Adipocyte (in vitro differentiated cells): ENCODE data around the gene ADAMTS15.

Experiments used
- DNase-seq: peaks from one replicate; pipeline ENCODE4 v3.0.0-alpha.2; 2015; ENCODE audit warnings: low read depth
- H3K27me3 ChIP-seq: replicated peaks from 2 replicates; pipeline ENCODE4 v1.7.0; 2013; ENCODE audit warnings: mild to moderate bottlenecking, low read length, moderate library complexity; ENCODE audit not compliant: control insufficient read depth, insufficient read depth
- H3K36me3 ChIP-seq: 2 replicates; pipeline ENCODE4 v1.7.0; 2013; ENCODE audit warnings: low read length, mild to moderate bottlenecking, moderate library complexity; ENCODE audit not compliant: control insufficient read depth, insufficient read depth, severe bottlenecking
- H3K4me1 ChIP-seq: 2 replicates; pipeline ENCODE4 v1.7.0; 2013; ENCODE audit warnings: mild to moderate bottlenecking, low read length, moderate library complexity; ENCODE audit not compliant: control insufficient read depth, insufficient read depth
- H3K4me3 ChIP-seq: 2 replicates; pipeline ENCODE4 v1.7.0; 2013; ENCODE audit warnings: mild to moderate bottlenecking, low read length, moderate library complexity
- H3K9ac ChIP-seq: 2 replicates; pipeline ENCODE4 v1.7.0; 2013; ENCODE audit warnings: mild to moderate bottlenecking, low read length, moderate library complexity
- H3K9me3 ChIP-seq: 2 replicates; pipeline ENCODE4 v1.7.0; 2013; ENCODE audit warnings: mild to moderate bottlenecking, low read length, moderate library complexity; ENCODE audit not compliant: control insufficient read depth

Gene ADAMTS15

GRCh38 chr11:130510407-130511006 is 62.1 kb downstream of the ADAMTS15 start:
- H3K9ac ChIP-seq, result peak overlapping the region; percentile 15
- no peaks in the 10 kb centered on the region for H3K9me3 ChIP-seq
- peaks cover 17% of the 10 kb centered on the region for H3K4me1 ChIP-seq
- peak; percentile 81 for DNase-seq
- H3K36me3 ChIP-seq, result no peaks in the 10 kb centered on the region
- H3K27me3 ChIP-seq, result no peaks in the 10 kb centered on the region
- no peak overlapping the region for H3K4me3 ChIP-seq

- Histone ChIP-seq H3K4me1 (peaks cover 22% of the 10 kb centered on the region), H3K9ac (no peak overlapping the region), H3K36me3 (no peaks in the 10 kb centered on the region), H3K9me3 (no peaks in the 10 kb centered on the region), H3K27me3 (no peaks in the 10 kb centered on the region), H3K4me3 (no peak overlapping the region)
- DNase-seq, result no peak
These were observed 63.3 kb downstream of the ADAMTS15 start for GRCh38 chr11:130511765-130512164.

- no peak for DNase-seq
- Histone ChIP-seq H3K9me3 (no peaks in the 10 kb centered on the region), H3K36me3 (no peaks in the 10 kb centered on the region), H3K9ac (no peak overlapping the region), H3K4me1 (peaks cover 22% of the 10 kb centered on the region), H3K4me3 (no peak overlapping the region), H3K27me3 (no peaks in the 10 kb centered on the region)
These were observed 64.2 kb downstream of the ADAMTS15 start for GRCh38 chr11:130512662-130513061.

- Histone ChIP-seq H3K9ac (no peak overlapping the region), H3K36me3 (no peaks in the 10 kb centered on the region), H3K9me3 (no peaks in the 10 kb centered on the region), H3K27me3 (no peaks in the 10 kb centered on the region), H3K4me1 (peaks cover 22% of the 10 kb centered on the region), H3K4me3 (no peak overlapping the region)
- no peak for DNase-seq
These were observed 64.7 kb downstream of the ADAMTS15 start for GRCh38 chr11:130513132-130513531.

GRCh38 chr11:130514316-130514715 is 65.9 kb downstream of the ADAMTS15 start:
- no peaks in the 10 kb centered on the region for H3K36me3 ChIP-seq
- no peak overlapping the region for H3K4me3 ChIP-seq
- no peaks in the 10 kb centered on the region for H3K27me3 ChIP-seq
- no peak overlapping the region for H3K9ac ChIP-seq
- H3K4me1 ChIP-seq, result peaks cover 25% of the 10 kb centered on the region
- peak; percentile 64 for DNase-seq
- H3K9me3 ChIP-seq, result no peaks in the 10 kb centered on the region

- H3K9me3 ChIP-seq, result no peaks in the 10 kb centered on the region
- no peak for DNase-seq
These were observed 66.4 kb downstream of the ADAMTS15 start for GRCh38 chr11:130514851-130515250.

GRCh38 chr11:130515829-130516553 is 67.5 kb downstream of the ADAMTS15 start:
- no peak overlapping the region for H3K9ac ChIP-seq
- peaks cover 40% of the 10 kb centered on the region for H3K4me1 ChIP-seq
- DNase-seq, result no peak

More at GRCh38 chr11:130514851-130515250, 66.4 kb downstream of the ADAMTS15 start:
- H3K9ac ChIP-seq, result no peak overlapping the region
- H3K27me3 ChIP-seq, result no peaks in the 10 kb centered on the region
- peaks cover 31% of the 10 kb centered on the region for H3K4me1 ChIP-seq
- H3K36me3 ChIP-seq, result no peaks in the 10 kb centered on the region
- no peak overlapping the region for H3K4me3 ChIP-seq

GRCh38 chr11:130516554-130517505 is 68.4 kb downstream of the ADAMTS15 start:
- Histone ChIP-seq H3K9ac (no peak overlapping the region), H3K27me3 (no peaks in the 10 kb centered on the region), H3K4me3 (no peak overlapping the region), H3K9me3 (no peaks in the 10 kb centered on the region), H3K4me1 (peaks cover 43% of the 10 kb centered on the region), H3K36me3 (no peaks in the 10 kb centered on the region)
- DNase-seq, result no peak

More at GRCh38 chr11:130515829-130516553, 67.5 kb downstream of the ADAMTS15 start:
- Histone ChIP-seq H3K27me3 (no peaks in the 10 kb centered on the region), H3K9me3 (no peaks in the 10 kb centered on the region), H3K4me3 (no peak overlapping the region), H3K36me3 (no peaks in the 10 kb centered on the region)

- Histone ChIP-seq H3K9ac (no peak overlapping the region), H3K4me1 (peaks cover 57% of the 10 kb centered on the region), H3K9me3 (no peaks in the 10 kb centered on the region), H3K36me3 (no peaks in the 10 kb centered on the region), H3K4me3 (no peak overlapping the region), H3K27me3 (no peaks in the 10 kb centered on the region)
- no peak for DNase-seq
These were observed 69.8 kb downstream of the ADAMTS15 start for GRCh38 chr11:130518164-130518680.

GRCh38 chr11:130519128-130519932 is 70.9 kb downstream of the ADAMTS15 start:
- Histone ChIP-seq H3K4me1 (peaks cover 62% of the 10 kb centered on the region), H3K27me3 (no peaks in the 10 kb centered on the region), H3K4me3 (no peak overlapping the region), H3K36me3 (no peaks in the 10 kb centered on the region), H3K9me3 (no peaks in the 10 kb centered on the region), H3K9ac (no peak overlapping the region)
- no peak for DNase-seq
